Activated CD4-positive, alpha-beta T cell treated with anti-CD3 and anti-CD28 coated beads, Interleukin-2, amount 50 U/mL, for 24 hours (primary cell): ENCODE data around the gene COX6A1.
A peak's percentile ranks its signal among the peaks of the same experiment; 100 is the strongest.
"Not testable (repeated sequence)": the region's sequence is repeated elsewhere in the genome, so short reads cannot be mapped to it uniquely, and the experiment has no call there.

Experiments used
- DNase-seq, 2 donors: peaks; one replicate each; pipeline ENCODE4 v3.0.0-alpha.2; 2020; ENCODE audit warnings: low read depth in 1 of 2, low spot score in 1 of 2

The COX6A1 gene

GRCh38 chr12:120425797-120426196, 12.1 kb upstream of the COX6A1 start:
- DNase-seq, result no peak

GRCh38 chr12:120428597-120429229, 9.2 kb upstream of the COX6A1 start:
- no peak for DNase-seq

GRCh38 chr12:120429368-120429767, 8.5 kb upstream of the COX6A1 start:
- DNase-seq, result no peak

- DNase-seq, result no peak
These were observed 5.0 kb upstream of the COX6A1 start for GRCh38 chr12:120432772-120433525.

- no peak for DNase-seq
These were observed 734 bp downstream of the COX6A1 start for GRCh38 chr12:120438495-120439198.

- DNase-seq, result peak; percentile 43 to 62
These were observed 1.8 kb downstream of the COX6A1 start for GRCh38 chr12:120439646-120440247.

GRCh38 chr12:120444676-120445075, 6.8 kb downstream of the COX6A1 start:
- no peak for DNase-seq

- peak; percentile 85 to 86 for DNase-seq
These were observed 8.3 kb downstream of the COX6A1 start, which contains the start of the genes GATC and TRIAP1 for GRCh38 chr12:120445911-120446843. GATC (plus strand) TSS chr12:120446444; CDS start chr12:120446481, 37 bp downstream. TRIAP1 (minus strand) TSS chr12:120446384; CDS start chr12:120446372, 12 bp downstream.

- DNase-seq, result not testable (repeated sequence)
These were observed 8.9 kb downstream of the COX6A1 start for GRCh38 chr12:120446844-120447178.

- no peak for DNase-seq
These were observed 10.1 kb downstream of the COX6A1 start for GRCh38 chr12:120447992-120448391.

GRCh38 chr12:120452524-120452923, 14.6 kb downstream of the COX6A1 start:
- not testable (repeated sequence) for DNase-seq

GRCh38 chr12:120453060-120453750, 15.3 kb downstream of the COX6A1 start:
- DNase-seq, result no peak

GRCh38 chr12:120453977-120454376, 16.1 kb downstream of the COX6A1 start:
- peak in 1 of 2 donors; percentile 15 for DNase-seq

GRCh38 chr12:120455302-120455701, 17.4 kb downstream of the COX6A1 start:
- DNase-seq, result no peak

GRCh38 chr12:120457133-120457532, 19.2 kb downstream of the COX6A1 start:
- DNase-seq, result no peak

GRCh38 chr12:120460157-120460556, 22.2 kb downstream of the COX6A1 start:
- no peak for DNase-seq

GRCh38 chr12:120462099-120462640, 24.3 kb downstream of the COX6A1 start:
- no peak for DNase-seq

GRCh38 chr12:120463712-120464111, 25.8 kb downstream of the COX6A1 start:
- no peak for DNase-seq

GRCh38 chr12:120465756-120466155, 27.8 kb downstream of the COX6A1 start:
- DNase-seq, result no peak
